CD4-positive, CD25-positive, alpha-beta regulatory T cell (primary cell): ENCODE results near the gene LRP10. TPM values are rescaled to one million over a fixed set of nuclear protein-coding genes. Genes with fewer than 3 reads are reported as not detected.
A peak's percentile ranks its signal among the peaks of the same experiment; 100 is the strongest.

Experiments
- ATAC-seq, 2 donors: fragments of 150-1000 bp; cut with Tn5 transposase; one replicate each; pipeline ENCODE4 v1.10.0; 2021; ENCODE audit warnings: low read depth in 2 of 2, moderate number of reproducible peaks in 2 of 2, moderate library complexity in 1 of 2
- DNase-seq, 3 donors: peaks; one replicate each; pipeline versions ENCODE4 v3.0.0 to v3.0.0-alpha.2; 2012 to 2022; ENCODE audit warnings: mixed read lengths in 1 of 3
- H3K27ac ChIP-seq: one replicate; pipeline ENCODE4 v1.7.0; 2013; ENCODE audit warnings: mild to moderate bottlenecking, low read length; ENCODE audit not compliant: insufficient read depth, poor library complexity, severe bottlenecking
- H3K27me3 ChIP-seq: one replicate; pipeline ENCODE4 v1.7.0; 2013; ENCODE audit warnings: low read length; ENCODE audit not compliant: control insufficient read depth, insufficient read depth
- H3K36me3 ChIP-seq: one replicate; pipeline ENCODE4 v1.7.0; 2013; ENCODE audit warnings: mild to moderate bottlenecking, low read length, moderate library complexity; ENCODE audit not compliant: control insufficient read depth, insufficient read depth
- H3K4me1 ChIP-seq: 2 replicates; pipeline ENCODE4 v1.7.0; 2013; ENCODE audit warnings: mild to moderate bottlenecking, low read length; ENCODE audit not compliant: insufficient read depth, control insufficient read depth, poor library complexity, severe bottlenecking
- H3K4me3 ChIP-seq: one replicate; pipeline ENCODE4 v1.7.0; 2013; ENCODE audit warnings: low read depth, mild to moderate bottlenecking, low read length, moderate library complexity
- H3K9me3 ChIP-seq, 2 experiments: 1 replicate in 1 of 2; 2 replicates in 1 of 2; pipeline ENCODE4 v1.7.0; 2013; ENCODE audit warnings: low read length in 2 of 2, mild to moderate bottlenecking in 1 of 2, moderate library complexity in 1 of 2; ENCODE audit not compliant: control insufficient read depth in 2 of 2
- H3K27ac Mint-ChIP-seq, 3 donors: one replicate each; pipeline ENCODE4 v1.8.0; 2020 to 2022; ENCODE audit warnings: mild to moderate bottlenecking in 3 of 3, mixed read lengths in 3 of 3, moderate library complexity in 2 of 3
- H3K27me3 Mint-ChIP-seq: one replicate; pipeline ENCODE4 v1.8.0; 2022; ENCODE audit warnings: mild to moderate bottlenecking, mixed read lengths
- H3K36me3 Mint-ChIP-seq: one replicate; pipeline ENCODE4 v1.8.0; 2020; ENCODE audit warnings: mixed read lengths
- H3K4me1 Mint-ChIP-seq, 4 donors: one replicate each; pipeline ENCODE4 v1.8.0; 2020 to 2022; ENCODE audit warnings: mixed read lengths in 4 of 4, mild to moderate bottlenecking in 1 of 4
- H3K4me3 Mint-ChIP-seq, 4 donors: one replicate each; pipeline ENCODE4 v1.8.0; 2020 to 2022; ENCODE audit warnings: mild to moderate bottlenecking in 4 of 4, mixed read lengths in 4 of 4, moderate library complexity in 3 of 4
- H3K9me3 Mint-ChIP-seq, 7 donors: one replicate each; pipeline ENCODE4 v1.8.0; 2020 to 2022; ENCODE audit warnings: mixed read lengths in 7 of 7, mild to moderate bottlenecking in 3 of 7, moderate library complexity in 2 of 7
- polyA plus RNA-seq, 4 donors: library from polyadenylated mRNA; unstranded; fragments of 300-500 nt; fragmentation: Illumina TruSeq; gene quantifications; one replicate each; pipeline ENCODE4 v1.2.3, GENCODE V29; 2021
- total RNA-seq: library from RNA; stranded (reverse); gene quantifications from one replicate; pipeline ENCODE4 v1.2.3, GENCODE V29; 2022

Gene LRP10
- total and polyA plus RNA-seq, 5 donors from 2014 or later, result 78.7 to 111 (median 93.0) TPM

DNA sequence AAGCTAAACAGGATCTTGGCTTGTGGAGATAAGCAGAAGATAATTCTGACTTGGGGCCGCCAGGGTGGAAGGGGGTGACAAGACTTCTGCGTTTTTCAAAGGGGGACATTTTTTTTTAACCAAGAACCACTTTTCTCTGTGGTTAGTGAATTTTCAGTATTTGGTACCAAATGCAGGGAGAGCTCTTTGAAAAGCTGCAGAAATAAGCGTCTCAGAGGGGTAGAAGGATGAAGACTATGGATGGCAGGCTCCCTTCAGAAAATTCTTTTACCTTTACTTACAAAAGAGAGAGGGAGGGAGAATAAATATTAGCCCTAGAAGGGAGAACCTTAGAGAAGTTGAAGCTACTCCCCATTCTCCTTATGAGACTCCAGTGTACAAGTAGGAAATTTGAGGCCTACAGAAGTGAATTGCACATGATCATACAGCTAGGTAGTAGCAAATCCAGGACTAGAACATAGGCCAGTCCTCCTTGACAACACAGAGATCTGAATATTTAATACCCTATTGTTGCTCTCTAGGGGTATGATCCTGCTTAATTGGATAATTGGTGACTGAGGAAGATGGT is 41.0 kb upstream of the LRP10 start:
- H3K27ac ChIP-seq, result peak overlapping the region; percentile 83
- H3K9me3 ChIP-seq, result no peaks in the 10 kb centered on the region
- peaks cover 13% of the 10 kb centered on the region for H3K36me3 ChIP-seq
- peaks cover 16% of the 10 kb centered on the region for H3K36me3 Mint-ChIP-seq
- peaks cover 10% of the 10 kb centered on the region for H3K27me3 Mint-ChIP-seq
- H3K4me3 Mint-ChIP-seq, result peak overlapping the region; percentile 74 to 95 (median 93)
- peak overlapping the region; percentile 90 for H3K4me3 ChIP-seq
- H3K4me1 Mint-ChIP-seq, result peaks cover 16 to 40% (median 25%) of the 10 kb centered on the region in 4 donors
- no peaks in the 10 kb centered on the region for H3K27me3 ChIP-seq
- peaks cover 22% of the 10 kb centered on the region for H3K4me1 ChIP-seq
- DNase-seq (no peak), ATAC-seq (no peak)
- H3K27ac Mint-ChIP-seq, result peak overlapping the region; percentile 98 to 99 (median 98)
- H3K9me3 Mint-ChIP-seq, result no peaks in the 10 kb centered on the region

DNA sequence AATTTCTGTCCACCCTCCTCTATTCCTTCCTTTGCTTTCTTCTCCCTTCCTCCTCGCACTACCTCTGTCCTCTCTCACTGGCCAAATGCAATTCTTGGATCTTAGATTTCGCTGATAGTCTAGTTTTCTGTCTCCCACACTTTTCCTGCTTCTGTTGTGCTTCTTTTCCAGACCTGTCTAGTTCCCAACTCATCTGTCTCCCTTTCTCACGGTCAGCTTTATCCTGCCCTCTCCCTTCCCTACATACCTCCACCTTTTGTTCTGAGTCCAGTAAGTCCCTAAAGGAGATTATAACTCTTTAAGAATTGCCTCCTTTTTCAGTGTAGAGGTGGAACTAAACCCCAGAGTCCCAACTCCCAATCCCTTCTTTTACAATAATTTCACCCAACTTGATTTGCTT is 36.0 kb upstream of the LRP10 start:
- ATAC-seq (no peak), DNase-seq (no peak)
- H3K4me1 Mint-ChIP-seq, result peaks cover 10 to 40% (median 12%) of the 10 kb centered on the region in 4 donors
- peak overlapping the region in 3 of 4 donors; percentile 3 to 66 (median 17) for H3K4me3 Mint-ChIP-seq
- Histone ChIP-seq H3K9me3 (no peaks in the 10 kb centered on the region), H3K4me1 (peaks cover 23% of the 10 kb centered on the region), H3K27me3 (no peaks in the 10 kb centered on the region), H3K36me3 (peaks cover 13% of the 10 kb centered on the region), H3K27ac (no peak overlapping the region), H3K4me3 (no peak overlapping the region)
- H3K9me3 Mint-ChIP-seq, result no peaks in the 10 kb centered on the region
- H3K27ac Mint-ChIP-seq, result peak overlapping the region in 1 of 3 donors; percentile 14
- peaks cover 20% of the 10 kb centered on the region for H3K27me3 Mint-ChIP-seq
- H3K36me3 Mint-ChIP-seq, result peaks cover 21% of the 10 kb centered on the region

DNA sequence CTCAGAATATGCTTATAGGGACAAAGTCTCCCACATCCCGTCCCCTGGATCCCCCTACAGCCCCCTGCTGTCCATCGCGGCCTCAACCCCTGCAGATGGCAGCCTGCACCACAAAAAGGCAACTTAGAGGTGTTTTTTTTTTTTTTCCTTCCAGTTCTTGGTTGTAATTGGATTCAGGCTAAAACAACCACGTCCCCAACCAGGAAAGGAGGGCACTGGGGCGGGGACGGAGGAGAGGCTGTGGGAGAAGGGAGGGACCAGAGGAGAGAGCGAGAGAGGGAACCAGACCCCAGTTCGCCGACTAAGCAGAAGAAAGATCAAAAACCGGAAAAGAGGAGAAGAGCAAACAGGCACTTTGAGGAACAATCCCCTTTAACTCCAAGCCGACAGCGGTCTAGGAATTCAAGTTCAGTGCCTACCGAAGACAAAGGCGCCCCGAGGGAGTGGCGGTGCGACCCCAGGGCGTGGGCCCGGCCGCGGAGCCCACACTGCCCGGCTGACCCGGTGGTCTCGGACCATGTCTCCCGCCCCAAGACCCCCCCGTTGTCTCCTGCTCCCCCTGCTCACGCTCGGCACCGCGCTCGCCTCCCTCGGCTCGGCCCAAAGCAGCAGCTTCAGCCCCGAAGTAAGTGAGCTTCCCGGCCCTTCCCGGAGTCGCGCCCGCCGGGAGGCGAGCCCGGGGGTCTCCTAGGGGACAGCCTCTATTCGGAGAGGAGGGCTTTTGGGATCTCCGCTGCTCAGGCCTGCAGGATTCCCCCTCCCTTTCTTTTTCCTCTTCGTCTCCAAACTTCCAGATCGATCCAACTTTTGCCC is 35.0 kb upstream of the LRP10 start, which contains the start of gene MMP14:
MMP14 (plus strand) TSS at position 285 of the 813 bp plus-strand sequence; CDS start at position 518, 233 bp downstream.
- ATAC-seq, result no peak
- H3K27ac ChIP-seq, result no peak within 1 kb of the TSS
- H3K27me3 Mint-ChIP-seq, result peaks cover 23% of the 10 kb centered on the region
- peaks cover 21% of the 10 kb centered on the region for H3K36me3 Mint-ChIP-seq
- no peak for DNase-seq
- no peaks in the 10 kb centered on the region for H3K9me3 ChIP-seq
- H3K4me1 Mint-ChIP-seq, result peaks cover 2 to 31% (median 7%) of the 10 kb centered on the region in 4 donors
- no peaks in the 10 kb centered on the region for H3K9me3 Mint-ChIP-seq
- peaks cover 13% of the 10 kb centered on the region for H3K4me1 ChIP-seq
- peak within 1 kb of the TSS; percentile 84 to 97 (median 90) for H3K27ac Mint-ChIP-seq
- peak within 1 kb of the TSS; percentile 61 to 89 (median 74) for H3K4me3 Mint-ChIP-seq
- H3K4me3 ChIP-seq, result no peak within 1 kb of the TSS
- no peaks in the 10 kb centered on the region for H3K27me3 ChIP-seq
- H3K36me3 ChIP-seq, result peaks cover 13% of the 10 kb centered on the region

DNA sequence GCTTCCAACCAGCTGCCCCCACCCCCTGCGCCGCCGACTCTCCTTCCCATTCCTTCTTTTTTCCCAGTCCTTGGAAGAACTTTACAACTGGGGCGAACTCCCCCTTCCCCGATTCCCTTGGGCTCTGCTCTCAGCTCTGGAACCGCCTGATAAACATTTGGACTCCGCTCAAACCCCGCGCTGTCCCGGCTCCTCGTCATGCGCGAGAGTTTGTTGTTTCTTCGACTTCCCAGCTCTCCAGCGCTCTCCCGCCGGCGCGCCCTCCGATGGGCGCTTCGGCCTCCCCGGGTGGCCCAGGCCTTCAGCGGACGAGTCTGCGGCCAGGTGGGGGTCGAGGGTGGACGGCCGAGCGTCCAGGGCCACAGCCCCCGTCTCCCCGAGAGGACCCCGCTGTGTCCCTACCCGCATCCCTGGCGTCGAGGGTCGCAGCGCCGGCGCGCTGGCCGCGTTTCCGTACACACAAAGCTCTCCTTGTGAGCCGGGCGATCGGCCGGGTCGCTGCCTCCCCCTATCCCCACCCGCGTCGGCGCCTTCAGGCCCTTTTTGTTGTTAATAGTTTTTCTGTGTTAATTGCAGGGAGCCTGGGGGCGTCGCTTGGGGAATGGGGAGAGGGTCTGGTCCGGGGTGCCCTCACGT is 34.3 kb upstream of the LRP10 start:
- Histone ChIP-seq H3K4me3 (no peak overlapping the region), H3K27ac (no peak overlapping the region), H3K9me3 (no peaks in the 10 kb centered on the region), H3K36me3 (peaks cover 13% of the 10 kb centered on the region), H3K27me3 (no peaks in the 10 kb centered on the region), H3K4me1 (peaks cover 11% of the 10 kb centered on the region)
- Mint-ChIP-seq H3K27ac (peak overlapping the region; percentile 84 to 97 (median 90)), H3K27me3 (peaks cover 23% of the 10 kb centered on the region), H3K36me3 (peaks cover 17% of the 10 kb centered on the region), H3K4me1 (peaks cover 0 to 27% (median 1%) of the 10 kb centered on the region in 4 donors), H3K9me3 (no peaks in the 10 kb centered on the region), H3K4me3 (peak overlapping the region; percentile 47 to 89 (median 72))
- DNase-seq (no peak), ATAC-seq (no peak)

DNA sequence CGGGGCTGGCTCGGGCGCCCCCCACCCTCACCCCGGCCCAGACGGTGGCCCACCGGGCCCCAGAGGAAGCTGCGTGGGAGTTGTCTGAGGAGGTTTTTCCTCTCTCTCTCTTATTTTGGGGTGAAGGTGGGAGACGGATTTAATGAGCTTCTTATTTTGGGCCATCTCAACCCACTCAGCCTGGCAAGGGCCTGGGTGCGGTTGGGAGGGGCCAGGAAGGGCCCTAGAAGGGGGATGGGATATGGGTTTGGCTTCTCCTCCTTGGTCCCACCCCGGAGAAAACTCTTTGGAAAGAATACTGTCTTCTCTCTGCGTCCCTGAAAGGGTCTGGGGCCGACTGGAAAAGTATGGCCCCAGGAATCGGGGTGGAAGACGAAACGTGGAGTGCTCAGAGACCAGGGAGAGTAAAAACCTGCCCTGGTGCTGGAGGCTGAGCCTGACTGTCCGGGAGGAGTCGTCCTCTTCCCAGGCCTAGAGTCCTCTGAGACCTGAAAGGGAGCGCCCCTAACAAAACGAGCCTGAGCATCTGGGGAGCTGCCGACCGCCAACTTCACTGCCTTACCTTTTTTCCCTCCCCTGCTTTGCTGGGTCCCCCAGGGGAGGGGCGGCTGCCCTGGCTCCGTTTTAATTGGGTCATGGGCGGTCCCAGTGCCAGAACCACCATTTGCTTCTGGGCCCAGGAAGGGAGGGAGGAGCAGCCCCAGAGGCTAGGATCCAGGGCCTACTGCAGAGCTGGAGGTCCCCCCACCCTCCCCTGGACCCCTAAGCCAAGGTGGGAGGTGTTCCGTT is 33.6 kb upstream of the LRP10 start:
- H3K27me3 ChIP-seq, result no peaks in the 10 kb centered on the region
- ATAC-seq (no peak), DNase-seq (no peak)
- H3K9me3 ChIP-seq, result no peaks in the 10 kb centered on the region
- Mint-ChIP-seq H3K4me3 (peak overlapping the region in 1 of 4 donors; percentile 65), H3K27ac (peak overlapping the region in 2 of 3 donors; percentile 20 to 42), H3K4me1 (peaks cover 0 to 27% (median 1%) of the 10 kb centered on the region in 4 donors), H3K36me3 (peaks cover 17% of the 10 kb centered on the region), H3K27me3 (peaks cover 23% of the 10 kb centered on the region), H3K9me3 (no peaks in the 10 kb centered on the region)
- no peak overlapping the region for H3K4me3 ChIP-seq
- no peak overlapping the region for H3K27ac ChIP-seq
- H3K36me3 ChIP-seq, result peaks cover 13% of the 10 kb centered on the region
- peaks cover 11% of the 10 kb centered on the region for H3K4me1 ChIP-seq

DNA sequence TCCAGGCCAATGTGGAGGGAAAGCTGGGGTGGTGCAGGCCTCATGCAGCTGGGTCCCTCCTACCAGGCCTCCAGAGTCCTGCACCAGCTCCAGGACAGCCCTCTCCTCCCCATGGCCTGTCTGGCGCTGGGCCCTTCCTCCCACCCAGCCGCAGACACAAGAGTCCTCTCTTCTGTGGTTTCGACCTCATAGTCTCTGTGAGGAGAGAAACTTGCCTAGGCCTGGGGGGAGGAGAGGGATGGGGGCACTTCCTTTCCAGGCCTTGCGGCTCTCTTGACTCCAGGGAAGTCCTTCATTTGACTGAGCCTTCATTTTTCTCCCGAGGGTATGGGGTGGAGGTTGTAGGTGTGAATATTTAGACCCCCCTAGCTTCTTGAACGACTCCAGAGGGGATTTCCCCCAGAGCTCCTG is 32.9 kb upstream of the LRP10 start:
- Histone ChIP-seq H3K36me3 (peaks cover 7% of the 10 kb centered on the region), H3K9me3 (no peaks in the 10 kb centered on the region), H3K4me3 (no peak overlapping the region), H3K27ac (no peak overlapping the region), H3K4me1 (peaks cover 11% of the 10 kb centered on the region), H3K27me3 (no peaks in the 10 kb centered on the region)
- no peak for ATAC-seq
- Mint-ChIP-seq H3K9me3 (no peaks in the 10 kb centered on the region), H3K36me3 (peaks cover 17% of the 10 kb centered on the region), H3K27ac (no peak overlapping the region), H3K4me3 (no peak overlapping the region), H3K4me1 (peaks cover 0 to 24% (median 1%) of the 10 kb centered on the region in 4 donors), H3K27me3 (peaks cover 23% of the 10 kb centered on the region)
- no peak for DNase-seq

DNA sequence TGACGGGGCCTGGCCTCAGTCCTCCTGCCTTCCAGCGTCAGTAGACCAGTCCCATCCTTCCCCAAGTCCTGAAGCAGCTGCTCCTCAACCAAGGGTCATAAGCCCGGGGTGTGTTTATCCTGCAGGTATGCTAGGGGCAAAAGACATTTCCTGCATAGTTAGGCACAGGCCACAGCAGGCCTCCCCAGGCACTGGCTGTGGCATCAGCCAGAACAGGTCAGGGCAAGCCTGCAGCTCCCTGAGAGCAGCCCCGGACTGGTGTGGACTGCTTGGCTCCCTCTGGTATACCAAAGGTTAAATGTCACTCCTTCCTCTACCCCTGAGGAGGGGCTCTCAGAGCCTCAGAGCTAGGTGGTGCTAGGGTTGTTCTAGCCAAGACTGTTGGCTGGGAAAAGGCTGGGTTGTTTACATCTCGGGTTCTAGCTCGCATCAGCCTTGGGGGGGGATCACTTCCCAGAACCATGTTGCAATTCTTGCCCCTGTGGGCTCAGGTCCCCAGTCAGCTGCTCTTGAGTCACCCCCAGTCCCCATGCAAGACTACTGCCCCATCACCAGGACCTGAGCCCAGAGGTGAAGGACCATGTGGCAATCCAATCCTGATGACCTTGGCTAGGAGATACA is 32.3 kb upstream of the LRP10 start:
- peaks cover 2% of the 10 kb centered on the region for H3K36me3 ChIP-seq
- peaks cover 11% of the 10 kb centered on the region for H3K4me1 ChIP-seq
- H3K9me3 ChIP-seq, result no peaks in the 10 kb centered on the region
- peaks cover 0 to 23% (median 1%) of the 10 kb centered on the region in 4 donors for H3K4me1 Mint-ChIP-seq
- H3K27me3 ChIP-seq, result no peaks in the 10 kb centered on the region
- H3K27ac Mint-ChIP-seq, result no peak overlapping the region
- peak overlapping the region in 1 of 4 donors; percentile 50 for H3K4me3 Mint-ChIP-seq
- no peak for ATAC-seq
- H3K9me3 Mint-ChIP-seq, result no peaks in the 10 kb centered on the region
- H3K36me3 Mint-ChIP-seq, result peaks cover 12% of the 10 kb centered on the region
- H3K27me3 Mint-ChIP-seq, result peaks cover 25% of the 10 kb centered on the region
- no peak overlapping the region for H3K27ac ChIP-seq
- DNase-seq, result no peak
- H3K4me3 ChIP-seq, result no peak overlapping the region
